Measurements from ENCODE around the gene CD63.

Gene CD63

GRCh38 chr12:55703901-55704761, 24.7 kb downstream of the CD63 start:
- DNase-seq = no peak

DNA sequence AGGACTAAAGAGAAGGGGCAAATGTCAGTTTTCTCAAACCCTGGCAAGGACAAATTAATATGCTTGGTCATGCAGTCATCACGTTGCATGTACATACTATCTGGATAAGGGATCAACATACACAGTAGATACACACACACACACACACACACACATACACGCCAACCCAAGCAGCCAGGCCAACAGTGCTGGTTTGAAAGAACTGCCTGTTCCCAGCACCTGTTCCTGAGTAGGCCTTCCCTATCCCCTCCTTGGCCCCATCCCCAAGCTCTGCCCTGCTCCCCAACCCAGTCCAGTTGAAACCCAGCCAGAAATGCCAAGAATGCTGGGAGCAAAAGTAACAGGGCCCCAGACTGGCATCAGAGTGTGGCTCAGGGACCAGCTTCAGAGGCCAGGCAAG, 25.5 kb downstream of the CD63 start:
- DNase-seq = no peak

DNA sequence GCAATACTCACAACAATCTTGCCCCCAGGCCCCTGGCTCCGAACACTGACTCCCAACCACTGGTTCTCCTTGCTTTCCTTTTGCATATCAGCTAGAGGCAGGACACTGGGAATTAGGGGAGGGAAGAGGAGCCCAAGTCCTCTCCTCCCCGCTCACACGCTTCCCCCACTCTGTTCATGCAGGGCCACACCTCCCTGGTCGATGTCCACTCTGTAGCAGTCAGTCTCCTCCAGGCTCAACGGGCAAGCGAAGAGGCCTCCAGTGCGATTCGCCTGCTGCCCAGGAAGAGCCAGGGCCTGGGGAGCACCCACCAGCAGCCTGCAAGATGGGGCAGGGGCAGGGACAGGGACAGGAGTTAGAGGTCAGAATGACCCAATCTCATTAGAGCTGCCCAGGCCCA, 25.9 kb downstream of the CD63 start:
- no peak for DNase-seq

DNA sequence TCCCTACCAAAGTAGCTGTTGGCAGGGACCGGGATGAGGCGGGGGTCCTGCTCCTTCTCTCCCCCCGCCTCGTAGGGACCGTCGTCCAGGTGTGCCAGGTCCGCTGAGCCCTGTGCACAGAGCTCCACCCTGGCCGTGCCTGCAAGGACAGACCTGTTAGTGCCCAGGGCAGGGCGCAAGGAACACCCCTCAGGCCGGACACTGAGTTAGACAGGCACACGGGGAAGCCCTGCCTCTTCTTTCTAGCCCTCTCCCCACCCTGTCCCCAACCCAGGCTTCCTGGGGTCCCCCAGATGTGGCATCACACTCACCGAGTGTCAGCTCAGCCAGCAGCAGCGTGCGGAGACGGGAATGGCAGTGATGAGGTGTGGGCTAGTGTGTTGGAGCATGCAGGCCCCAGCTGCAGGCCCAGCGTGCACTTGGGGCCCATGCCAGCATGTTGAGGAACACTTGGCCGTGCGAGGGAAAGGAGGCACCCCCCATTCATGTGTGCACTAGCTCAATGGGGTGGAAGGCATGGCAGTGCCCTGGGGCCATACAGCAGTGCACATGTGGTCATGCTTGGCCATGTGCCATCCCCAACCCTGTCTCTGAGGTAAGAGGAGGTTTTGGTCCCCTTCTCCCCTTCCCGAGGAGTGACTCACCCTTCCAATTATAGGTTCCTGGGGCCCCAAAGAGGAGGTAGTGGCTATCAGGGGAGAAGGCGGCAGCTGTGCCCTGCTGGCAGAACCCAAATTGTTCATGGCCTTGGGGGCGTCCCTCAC, 28.4 kb downstream of the CD63 start:
- no peak for DNase-seq

DNA sequence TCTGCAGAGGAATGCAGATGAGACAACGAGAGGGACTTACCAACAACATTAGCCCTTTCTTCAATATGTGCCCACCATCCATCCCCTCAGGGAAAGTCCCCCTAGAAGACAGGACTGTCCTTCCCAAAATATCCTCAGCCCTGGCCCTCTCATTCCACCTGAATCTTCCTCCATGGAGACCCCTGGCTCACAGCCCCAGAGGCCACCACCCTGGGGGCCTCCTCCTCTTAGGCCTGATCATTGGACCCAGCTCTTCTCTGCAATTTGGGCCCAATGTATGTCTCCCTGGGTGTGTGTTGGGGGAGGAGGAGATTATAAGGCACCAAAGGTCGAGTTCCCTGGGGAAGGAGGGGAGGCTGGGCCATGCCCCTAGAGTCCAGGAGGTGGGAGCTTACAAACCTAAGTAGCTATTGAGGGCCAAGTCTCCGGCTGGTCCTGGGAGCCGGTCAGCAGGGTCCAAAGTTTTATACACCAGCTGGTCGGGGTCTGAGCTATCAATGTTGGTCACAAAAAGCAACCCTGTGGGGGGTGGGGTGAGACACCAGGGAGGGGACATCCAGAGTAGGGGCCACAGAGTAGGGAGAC, 29.2 kb downstream of the CD63 start:
- DNase-seq = no peak

- no peak for DNase-seq
These were observed 29.8 kb downstream of the CD63 start for GRCh38 chr12:55698965-55699364.

DNA sequence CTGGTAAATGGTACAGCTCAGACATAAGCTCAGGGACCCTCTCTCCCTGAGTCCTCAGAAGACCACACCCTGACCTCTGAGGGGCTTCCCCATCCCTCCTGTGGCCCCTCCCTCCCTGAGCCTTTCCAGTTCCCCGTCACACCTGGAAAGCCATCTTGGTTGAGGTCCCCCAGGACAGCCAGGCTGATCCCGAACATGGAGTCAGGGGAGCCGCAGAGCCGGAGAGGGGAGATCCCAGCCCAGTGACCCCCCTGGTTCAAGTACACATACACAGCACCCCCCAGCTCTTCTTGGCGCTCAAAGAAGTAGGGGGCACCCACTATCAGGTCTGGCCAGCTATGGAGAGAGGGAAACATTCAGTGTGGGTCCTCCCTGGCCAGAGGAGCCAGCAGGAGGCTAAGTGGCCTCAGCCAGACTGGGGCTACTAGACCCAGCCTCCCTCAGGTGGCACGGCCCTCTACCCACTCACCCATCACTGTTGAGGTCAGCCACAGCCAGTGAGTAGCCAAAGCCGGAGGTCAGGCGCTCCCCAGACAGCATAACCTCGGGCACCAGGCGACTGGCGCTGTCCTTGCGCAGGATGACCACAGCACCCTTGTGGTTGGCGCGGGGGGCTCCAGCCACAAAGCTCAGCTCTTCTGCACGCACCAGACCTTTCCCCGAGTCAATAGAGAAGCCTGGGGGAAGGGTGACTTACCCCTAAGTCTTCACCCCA, 30.4 kb downstream of the CD63 start:
- no peak for DNase-seq

DNA sequence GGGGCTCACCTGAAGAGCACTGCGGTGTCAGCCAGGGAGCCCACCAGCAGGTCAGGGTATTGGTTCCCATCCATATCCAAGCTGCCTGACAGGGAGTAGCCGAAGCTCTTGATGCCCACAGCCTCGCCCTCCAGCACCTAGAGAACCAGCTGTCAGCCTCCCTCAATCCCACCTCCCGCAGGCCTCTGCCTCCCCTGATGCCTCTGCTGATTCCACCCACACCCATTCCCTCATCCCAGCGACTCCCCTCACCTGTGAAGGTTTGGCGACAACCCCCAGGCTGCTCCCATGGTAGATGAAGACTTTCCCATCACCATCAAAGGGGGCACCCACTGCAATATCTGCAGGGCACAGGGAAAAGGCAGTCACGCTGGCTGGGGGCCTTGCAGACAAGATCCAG, 31.1 kb downstream of the CD63 start:
- no peak for DNase-seq

DNA sequence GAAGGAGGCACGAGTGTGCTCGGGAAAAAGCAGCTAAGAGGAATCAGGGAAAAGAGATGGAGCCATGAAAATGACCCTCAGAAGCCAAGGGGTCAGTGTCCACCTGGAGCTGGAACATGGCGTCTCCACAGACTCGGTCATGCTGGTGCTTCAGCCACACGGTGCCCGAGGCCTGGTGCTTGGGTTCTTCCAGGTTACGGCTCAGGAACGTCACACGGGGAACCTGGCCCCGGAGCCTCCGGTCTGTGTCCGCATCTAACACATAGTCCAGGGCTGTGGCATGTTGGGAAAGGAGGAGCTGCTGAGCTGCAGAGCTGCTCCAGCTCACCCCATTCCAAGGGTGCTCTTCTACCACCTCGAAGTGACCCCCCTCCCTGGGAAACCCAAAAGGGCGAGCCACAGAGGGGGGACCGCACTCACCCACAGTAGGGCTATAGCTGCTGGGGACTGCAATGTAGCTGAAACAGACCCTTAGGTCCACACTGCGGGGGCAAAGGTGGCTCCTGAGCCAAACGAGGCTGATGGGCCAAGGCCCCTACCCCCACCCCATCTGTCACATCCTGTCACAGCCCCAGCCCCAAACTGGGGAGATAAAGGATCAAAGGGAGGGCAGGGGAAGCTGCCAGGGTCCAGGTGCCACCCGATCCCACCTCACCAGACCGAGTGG, 31.9 kb downstream of the CD63 start:
- DNase-seq = no peak

DNA sequence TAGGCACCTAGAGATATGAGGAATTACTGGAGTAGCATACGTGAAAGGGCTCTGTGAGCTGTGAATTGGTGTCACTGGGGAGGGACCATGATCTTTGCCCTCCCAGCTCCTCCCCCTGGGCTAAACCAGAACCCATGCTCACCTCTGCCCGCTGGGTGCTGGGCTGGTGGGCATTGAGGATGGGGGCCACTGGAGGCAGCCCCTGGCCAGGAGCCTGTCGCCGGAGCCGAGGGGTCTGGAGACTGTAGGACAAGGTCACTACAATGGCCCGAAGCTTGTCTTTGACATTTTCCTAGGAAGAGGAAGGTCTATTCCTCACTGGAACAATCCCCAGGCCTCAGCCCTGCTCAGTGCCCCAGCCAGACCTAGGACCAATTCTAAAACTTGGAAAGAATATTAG, 32.7 kb downstream of the CD63 start:
- no peak for DNase-seq

DNA sequence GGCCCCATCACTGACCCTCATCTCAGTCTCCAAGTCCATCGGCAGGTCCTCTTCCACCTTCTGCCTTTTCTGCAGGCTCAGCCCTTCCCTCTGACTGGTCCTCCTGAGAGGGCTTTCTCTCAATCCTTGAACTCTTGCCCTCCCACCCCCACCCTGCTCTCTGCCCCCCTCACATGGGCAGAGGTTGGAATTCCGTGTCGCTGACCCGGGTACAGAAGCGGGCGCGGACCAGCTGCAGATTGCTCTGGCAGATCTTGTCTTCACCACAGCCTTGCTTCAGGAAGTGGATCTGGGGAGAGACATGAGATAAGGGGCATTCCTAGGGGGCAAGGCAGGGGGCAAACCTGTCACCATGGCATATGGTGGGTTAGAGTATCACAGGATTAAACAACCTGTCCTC, 33.5 kb downstream of the CD63 start:
- no peak for DNase-seq

DNA sequence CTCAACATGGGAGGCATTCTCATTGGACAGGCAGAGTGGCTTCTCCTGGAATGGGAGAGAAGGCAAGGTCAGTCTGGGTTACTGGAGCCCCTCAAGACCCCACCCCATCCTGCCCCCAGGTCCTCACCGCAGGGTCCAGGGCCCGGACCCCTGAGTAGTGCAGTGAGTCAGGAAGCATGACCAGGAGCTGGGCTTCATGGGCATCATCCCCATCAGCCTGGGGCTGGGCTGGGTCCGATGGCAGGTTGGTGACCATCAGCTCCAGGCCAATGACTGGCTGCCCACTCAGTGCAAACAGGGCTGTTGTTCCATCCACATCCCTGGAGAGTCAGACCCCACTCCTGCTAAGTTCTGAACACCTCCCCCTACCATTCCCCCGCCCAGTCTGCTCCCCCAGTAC, 34.2 kb downstream of the CD63 start:
- no peak for DNase-seq

GRCh38 chr12:55694188-55694515, 34.7 kb downstream of the CD63 start:
- DNase-seq = no peak

DNA sequence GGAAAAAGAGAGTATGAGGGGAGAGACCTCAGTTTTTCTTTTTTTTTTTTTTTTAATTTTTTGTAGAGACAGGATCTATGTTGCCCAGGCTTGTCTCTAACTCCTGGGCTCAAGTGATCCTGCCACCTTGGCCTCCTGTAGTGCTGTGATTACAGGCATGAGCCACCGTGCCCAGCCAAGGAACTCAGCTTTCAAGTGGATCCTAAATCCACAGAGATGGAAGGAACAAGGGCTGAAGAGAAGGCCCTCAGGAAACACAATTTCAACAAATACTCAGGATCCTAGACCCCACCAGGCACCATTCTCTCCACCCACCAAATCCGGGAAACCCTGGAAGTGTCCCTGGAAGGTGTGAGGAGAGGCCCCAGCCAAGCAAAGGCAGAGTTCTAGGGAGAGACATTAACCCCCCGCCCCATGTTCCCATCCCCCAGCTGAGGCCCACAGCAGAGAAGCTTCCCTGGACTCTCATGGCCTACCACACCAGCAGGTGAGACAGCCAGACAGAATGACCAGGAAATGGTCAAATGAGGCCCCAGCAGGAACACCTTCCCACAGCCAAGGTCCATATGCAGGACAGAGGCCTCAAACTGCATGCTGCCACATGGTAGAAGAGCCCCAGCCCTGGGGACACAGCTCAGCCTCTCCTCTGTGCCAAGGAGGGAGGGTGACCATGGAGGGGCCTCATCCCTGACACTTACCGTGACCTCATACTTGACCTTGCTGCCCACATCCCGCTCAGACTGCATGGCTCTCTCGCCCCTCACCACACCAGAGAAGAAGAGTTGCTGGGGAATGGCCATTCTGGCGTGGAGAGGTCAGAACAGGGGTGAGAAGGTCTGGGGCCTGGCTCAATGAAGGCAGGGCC, 35.3 kb downstream of the CD63 start:
- DNase-seq = no peak

GRCh38 chr12:55692631-55693322, 36.0 kb downstream of the CD63 start:
- DNase-seq = no peak

GRCh38 chr12:55688716-55689655, 39.8 kb downstream of the CD63 start:
- DNase-seq = no peak

GRCh38 chr12:55687746-55688145, 41.1 kb downstream of the CD63 start:
- no peak for DNase-seq

DNA sequence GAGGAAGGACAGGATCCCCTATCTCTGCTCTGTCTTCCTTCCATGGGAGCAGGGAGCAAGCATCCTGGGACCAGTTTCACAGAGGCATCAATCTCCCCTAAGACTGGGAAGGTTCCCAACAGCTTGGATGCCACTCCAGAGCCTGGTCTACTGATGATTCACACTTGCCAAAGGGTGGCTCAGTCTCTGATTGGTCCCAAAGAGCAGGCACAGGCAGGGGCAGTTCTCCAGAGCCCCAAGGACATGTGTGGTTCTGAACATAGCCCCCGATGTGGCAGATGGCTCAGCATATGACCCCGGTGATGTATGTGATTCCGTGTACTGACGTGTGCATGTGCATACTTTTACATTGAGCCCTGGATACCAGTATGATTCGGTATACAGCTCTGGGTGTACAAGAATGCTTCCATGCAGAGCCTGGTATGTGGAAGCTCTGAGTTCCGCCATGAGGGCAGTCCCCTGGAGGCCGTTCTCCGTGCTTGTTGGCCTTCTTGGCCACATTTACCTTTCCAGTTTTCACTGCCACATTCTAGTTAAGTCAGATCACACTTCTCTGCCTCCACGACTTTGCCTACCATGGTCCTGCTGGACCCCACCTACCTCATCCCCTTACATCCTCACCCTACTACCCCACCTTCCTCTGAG, 42.3 kb downstream of the CD63 start:
- no peak for DNase-seq

DNA sequence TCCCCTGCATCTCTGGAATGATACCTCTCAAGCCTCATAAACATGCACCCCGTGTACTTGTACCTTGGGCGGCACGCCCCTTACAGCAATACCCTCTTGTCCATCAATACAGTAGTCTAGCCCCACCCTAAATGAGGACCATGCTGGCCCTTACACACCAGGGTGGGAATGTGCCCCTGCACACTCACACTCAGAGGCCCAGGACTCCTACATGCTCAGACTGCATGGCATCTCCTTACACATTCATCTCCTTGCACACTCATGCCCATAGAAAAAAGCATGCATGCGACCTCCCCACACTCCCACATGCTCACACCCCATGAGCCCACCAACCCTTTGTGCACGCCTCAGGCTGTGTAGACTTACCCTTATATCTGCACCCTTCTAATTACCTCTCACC, 43.1 kb downstream of the CD63 start:
- DNase-seq = no peak

Data from COR-L47 (cell line).